Stimulated activated naive CD8-positive, alpha-beta T cell treated with anti-CD3 and anti-CD28 coated beads, Interleukin-15, Interleukin-2, amounts not matched to agents 100 ng/mL and 50 ng/mL, for 24 hours (primary cell): ENCODE data around the gene MEN1.
"Not testable (repeated sequence)": the region's sequence is repeated elsewhere in the genome, so short reads cannot be mapped to it uniquely, and the experiment has no call there.

Source experiments
- H3K27ac Mint-ChIP-seq: one replicate; pipeline ENCODE4 v1.8.0; 2021; ENCODE audit warnings: mild to moderate bottlenecking, mixed read lengths
- H3K27me3 Mint-ChIP-seq: one replicate; pipeline ENCODE4 v1.8.0; 2021; ENCODE audit warnings: mixed read lengths
- H3K36me3 Mint-ChIP-seq: one replicate; pipeline ENCODE4 v1.8.0; 2021; ENCODE audit warnings: low read depth, mixed read lengths
- H3K4me1 Mint-ChIP-seq: one replicate; pipeline ENCODE4 v1.8.0; 2021; ENCODE audit warnings: low read depth, mixed read lengths
- H3K4me3 Mint-ChIP-seq: one replicate; pipeline ENCODE4 v1.8.0; 2021; ENCODE audit warnings: mild to moderate bottlenecking, mixed read lengths
- H3K9me3 Mint-ChIP-seq: one replicate; pipeline ENCODE4 v1.8.0; 2021; ENCODE audit warnings: mixed read lengths

The MEN1 gene

GRCh38 chr11:64849598-64850356 is 39.4 kb upstream of the MEN1 start:
- H3K36me3 Mint-ChIP-seq, result peaks cover 12% of the 10 kb centered on the region
- peak overlapping the region; percentile 31 for H3K27ac Mint-ChIP-seq
- H3K9me3 Mint-ChIP-seq, result no peaks in the 10 kb centered on the region
- H3K4me1 Mint-ChIP-seq, result peaks cover 82% of the 10 kb centered on the region
- H3K27me3 Mint-ChIP-seq, result no peaks in the 10 kb centered on the region
- H3K4me3 Mint-ChIP-seq, result no peak overlapping the region

- no peak overlapping the region for H3K4me3 Mint-ChIP-seq
- no peaks in the 10 kb centered on the region for H3K27me3 Mint-ChIP-seq
- H3K9me3 Mint-ChIP-seq, result no peaks in the 10 kb centered on the region
- H3K27ac Mint-ChIP-seq, result no peak overlapping the region
- H3K4me1 Mint-ChIP-seq, result peaks cover 75% of the 10 kb centered on the region
- H3K36me3 Mint-ChIP-seq, result peaks cover 5% of the 10 kb centered on the region
Observed at GRCh38 chr11:64848826-64849597, 38.7 kb upstream of the MEN1 start.

- H3K9me3 Mint-ChIP-seq, result no peaks in the 10 kb centered on the region
- H3K4me1 Mint-ChIP-seq, result peaks cover 73% of the 10 kb centered on the region
- no peaks in the 10 kb centered on the region for H3K27me3 Mint-ChIP-seq
- H3K4me3 Mint-ChIP-seq, result no peak overlapping the region
- H3K36me3 Mint-ChIP-seq, result peaks cover 4% of the 10 kb centered on the region
- H3K27ac Mint-ChIP-seq, result peak overlapping the region; percentile 75
Observed at GRCh38 chr11:64848214-64848825, 38.0 kb upstream of the MEN1 start.

GRCh38 chr11:64846998-64847666 is 36.8 kb upstream of the MEN1 start:
- peaks cover 65% of the 10 kb centered on the region for H3K4me1 Mint-ChIP-seq
- H3K27me3 Mint-ChIP-seq, result no peaks in the 10 kb centered on the region
- H3K36me3 Mint-ChIP-seq, result no peaks in the 10 kb centered on the region
- no peaks in the 10 kb centered on the region for H3K9me3 Mint-ChIP-seq
- no peak overlapping the region for H3K27ac Mint-ChIP-seq
- no peak overlapping the region for H3K4me3 Mint-ChIP-seq

GRCh38 chr11:64845776-64846129 is 35.4 kb upstream of the MEN1 start:
- not testable (repeated sequence) for H3K27me3 Mint-ChIP-seq, H3K27ac Mint-ChIP-seq, H3K36me3 Mint-ChIP-seq, H3K9me3 Mint-ChIP-seq
- H3K4me3 Mint-ChIP-seq, result peak overlapping the region; percentile 28
- peaks cover 51% of the 10 kb centered on the region for H3K4me1 Mint-ChIP-seq

GRCh38 chr11:64845129-64845775 is 34.9 kb upstream of the MEN1 start:
- Mint-ChIP-seq H3K27me3 (no peaks in the 10 kb centered on the region), H3K4me1 (peaks cover 46% of the 10 kb centered on the region), H3K9me3 (no peaks in the 10 kb centered on the region), H3K4me3 (peak overlapping the region; percentile 28), H3K36me3 (no peaks in the 10 kb centered on the region), H3K27ac (peak overlapping the region; percentile 12)

GRCh38 chr11:64844330-64845128 is 34.2 kb upstream of the MEN1 start, which contains the start of gene CDC42BPG:
Gene CDC42BPG, minus strand, starts transcription at chr11:64844653. Its CDS starts 84 bp downstream, at chr11:64844569.
- Mint-ChIP-seq H3K9me3 (no peaks in the 10 kb centered on the region), H3K4me1 (peaks cover 39% of the 10 kb centered on the region), H3K4me3 (peak within 1 kb of the TSS; percentile 79), H3K36me3 (no peaks in the 10 kb centered on the region), H3K27me3 (no peaks in the 10 kb centered on the region), H3K27ac (peak within 1 kb of the TSS; percentile 12)

- Mint-ChIP-seq H3K36me3 (no peaks in the 10 kb centered on the region), H3K4me3 (peak overlapping the region; percentile 79), H3K27ac (no peak overlapping the region), H3K4me1 (peaks cover 32% of the 10 kb centered on the region), H3K27me3 (no peaks in the 10 kb centered on the region), H3K9me3 (no peaks in the 10 kb centered on the region)
Observed at GRCh38 chr11:64843686-64844329, 33.5 kb upstream of the MEN1 start.

GRCh38 chr11:64842851-64843685 is 32.7 kb upstream of the MEN1 start:
- H3K4me3 Mint-ChIP-seq, result peak overlapping the region; percentile 79

GRCh38 chr11:64842366-64842759 is 32.0 kb upstream of the MEN1 start:
- peaks cover 20% of the 10 kb centered on the region for H3K4me1 Mint-ChIP-seq
- no peak overlapping the region for H3K4me3 Mint-ChIP-seq
- H3K36me3 Mint-ChIP-seq, result no peaks in the 10 kb centered on the region
- H3K9me3 Mint-ChIP-seq, result no peaks in the 10 kb centered on the region
- no peak overlapping the region for H3K27ac Mint-ChIP-seq
- H3K27me3 Mint-ChIP-seq, result no peaks in the 10 kb centered on the region

More at GRCh38 chr11:64842851-64843685, 32.7 kb upstream of the MEN1 start:
- Mint-ChIP-seq H3K4me1 (peaks cover 24% of the 10 kb centered on the region), H3K27me3 (no peaks in the 10 kb centered on the region), H3K27ac (no peak overlapping the region), H3K36me3 (no peaks in the 10 kb centered on the region), H3K9me3 (no peaks in the 10 kb centered on the region)

- Mint-ChIP-seq H3K4me3 (no peak overlapping the region), H3K9me3 (no peaks in the 10 kb centered on the region), H3K27me3 (no peaks in the 10 kb centered on the region), H3K4me1 (peaks cover 16% of the 10 kb centered on the region), H3K27ac (no peak overlapping the region), H3K36me3 (no peaks in the 10 kb centered on the region)
Observed at GRCh38 chr11:64841592-64842365, 31.4 kb upstream of the MEN1 start.
